GM19438 (cell line): ENCODE results near the gene ARHGAP33.
"Not testable (repeated sequence)": the region's sequence is repeated elsewhere in the genome, so short reads cannot be mapped to it uniquely, and the experiment has no call there.

ENCODE experiments used
- ATAC-seq: cut with Tn5 transposase; IDR thresholded peaks from one replicate; pipeline ENCODE4 v1.9.1; 2021; ENCODE audit warnings: low read depth; ENCODE audit not compliant: unreplicated experiment

The ARHGAP33 gene

GRCh38 chr19:35755550-35756376 is 19.6 kb upstream of the ARHGAP33 start:
- ATAC-seq: no peak

DNA sequence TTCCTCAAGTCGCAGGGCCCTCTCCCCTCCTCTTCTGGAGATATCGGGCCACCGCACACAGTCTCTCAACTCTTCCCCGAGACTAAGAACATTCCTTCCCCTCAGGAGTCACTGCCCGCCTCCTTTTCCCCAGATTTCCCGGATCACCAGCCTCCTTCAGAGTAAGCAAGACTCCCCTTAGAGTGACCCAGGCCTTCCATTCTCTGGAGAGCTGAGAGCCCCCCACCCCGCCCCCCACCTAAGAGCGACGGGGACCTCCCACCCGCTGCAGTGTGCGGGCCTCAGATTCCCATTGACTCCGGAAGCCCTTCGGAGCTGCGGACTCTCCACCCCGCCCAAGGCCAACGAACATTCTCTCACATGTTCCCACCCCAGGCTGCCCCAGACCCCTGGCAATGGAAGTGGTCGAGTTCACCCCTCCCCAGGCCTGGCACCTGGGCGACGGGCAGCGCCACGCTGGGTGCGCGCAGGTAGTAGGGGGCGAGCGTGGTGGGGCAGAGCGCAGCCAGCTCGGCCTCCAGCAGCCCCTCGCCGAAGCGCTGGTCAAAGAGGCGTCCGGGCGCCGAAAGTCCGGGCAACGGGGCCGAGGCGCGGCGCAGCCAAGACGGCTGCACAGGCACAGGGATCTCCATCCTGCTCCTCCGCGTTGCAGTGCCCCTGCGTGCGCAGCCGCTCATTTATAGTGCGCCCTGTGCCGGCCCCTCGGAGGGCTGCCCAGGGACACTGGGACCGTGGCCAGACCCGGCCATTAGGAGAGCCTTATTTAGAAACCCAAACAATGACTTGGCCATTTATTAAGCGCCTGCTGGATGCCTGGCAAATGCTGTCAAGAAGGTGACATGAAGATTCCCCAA is 18.8 kb upstream of the ARHGAP33 start, which contains the start of gene HSPB6:
HSPB6 (minus strand) TSS at position 653 of the 854 bp plus-strand sequence; CDS start at position 632, 21 bp downstream.
- no peak for ATAC-seq

- ATAC-seq: peak; percentile 4
Observed at GRCh38 chr19:35757231-35757748, 18.1 kb upstream of the ARHGAP33 start.

DNA sequence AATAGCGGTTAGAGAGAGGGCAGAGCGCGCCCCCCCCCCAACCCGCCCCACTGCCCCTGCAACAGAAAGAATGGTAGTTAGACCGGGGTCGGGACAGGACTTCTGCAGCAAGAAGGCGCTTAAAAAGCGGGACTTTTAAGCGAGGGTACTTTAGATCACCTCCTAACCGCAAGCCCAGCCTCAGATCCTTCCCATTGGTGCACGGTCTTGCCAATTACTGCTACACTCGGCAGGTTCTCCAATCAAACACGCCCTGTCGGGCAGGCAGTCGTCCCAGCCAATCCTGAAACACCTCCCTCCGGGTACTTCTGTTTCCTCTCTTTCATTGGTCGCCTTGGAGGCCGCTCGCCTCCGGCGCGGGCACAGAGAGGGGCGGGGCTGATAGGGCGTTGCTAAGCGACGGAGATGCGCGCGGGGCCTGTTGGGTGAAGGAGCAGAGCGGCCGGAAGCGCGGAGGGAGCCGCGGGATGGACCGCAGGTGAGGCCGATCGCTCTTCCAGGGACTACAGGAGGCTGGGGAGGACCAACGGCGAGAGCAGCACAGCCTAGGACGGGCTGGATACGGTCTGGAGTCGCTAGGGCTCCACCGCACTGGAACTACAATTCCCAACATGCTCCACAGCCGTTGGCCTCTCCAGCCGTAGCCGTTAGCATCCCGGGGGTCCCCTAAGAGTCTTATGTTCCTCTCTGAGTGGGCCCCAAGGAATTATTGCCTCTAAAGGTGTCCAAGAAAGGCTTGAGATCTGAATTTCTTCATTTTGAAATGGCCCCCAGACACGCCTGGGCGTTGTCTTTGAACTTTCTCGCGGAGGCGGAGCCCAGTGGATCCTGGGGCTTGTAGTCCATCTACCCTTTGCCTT is 17.4 kb upstream of the ARHGAP33 start, which contains the start of gene PROSER3:
PROSER3 (plus strand) TSS at position 428 of the 860 bp plus-strand sequence; CDS start at position 468, 40 bp downstream.
- ATAC-seq: peak; percentile 95

DNA sequence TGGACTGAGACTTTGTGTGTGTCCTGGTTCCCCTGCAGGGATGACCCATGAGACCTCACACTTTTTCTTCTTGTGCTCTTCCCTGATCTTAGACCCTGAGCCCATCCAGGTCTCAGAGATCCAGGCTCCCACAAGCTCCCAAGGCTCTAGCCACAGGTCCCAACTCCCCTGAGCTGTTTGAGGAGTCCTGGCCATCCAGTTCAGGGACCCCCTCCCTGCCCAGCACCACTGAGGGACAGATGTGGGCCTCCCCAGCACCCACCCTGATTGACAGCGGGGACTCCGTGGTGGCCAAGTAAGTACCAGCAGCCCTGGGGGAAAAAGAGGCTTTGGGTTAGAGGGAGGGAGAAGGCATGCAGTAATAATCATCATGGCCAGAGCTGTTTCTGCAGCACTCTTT is 15.7 kb upstream of the ARHGAP33 start:
- no peak for ATAC-seq

GRCh38 chr19:35760711-35761349 is 14.5 kb upstream of the ARHGAP33 start:
- no peak for ATAC-seq

DNA sequence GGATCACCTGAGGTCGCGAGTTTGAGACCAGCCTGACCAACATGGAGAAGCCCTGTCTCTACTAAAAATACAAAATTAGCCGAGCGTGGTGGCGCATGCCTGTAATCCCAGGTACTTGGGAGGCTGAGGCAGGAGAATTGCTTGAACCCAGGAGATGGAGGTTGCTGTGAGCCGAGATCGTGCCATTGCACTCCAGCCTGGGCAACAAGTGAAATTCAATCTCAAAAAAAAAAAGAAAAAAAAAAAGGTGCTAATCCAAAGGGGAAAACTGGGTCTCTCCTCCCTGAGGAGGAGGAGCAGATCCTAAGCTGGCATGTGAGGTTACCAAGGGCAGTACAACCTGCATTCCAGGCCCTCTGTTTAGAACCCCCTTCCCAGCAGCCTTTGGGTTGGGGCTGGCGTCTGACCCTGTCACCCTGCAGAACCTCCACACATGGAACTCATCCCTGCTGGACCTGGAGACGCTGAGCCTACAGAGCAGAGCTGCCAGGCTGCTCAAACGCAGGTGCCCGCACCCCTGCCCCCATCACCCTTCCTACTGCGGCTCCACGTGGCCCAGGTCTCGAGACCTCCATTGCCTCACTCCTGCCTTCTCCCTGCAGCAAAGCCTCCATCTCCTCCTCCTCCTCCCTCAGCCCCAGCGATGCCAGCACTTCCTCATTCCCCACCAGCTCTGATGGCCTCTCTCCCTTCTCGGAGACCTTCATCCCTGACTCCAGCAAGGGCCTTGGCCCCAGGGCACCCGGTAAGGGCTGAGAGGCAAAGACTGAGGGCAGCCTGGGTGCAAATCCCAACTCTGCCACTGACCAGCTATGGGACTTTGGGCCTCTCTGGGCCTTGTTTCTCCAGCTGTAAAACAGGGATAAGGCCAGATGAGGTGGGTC is 10.7 kb upstream of the ARHGAP33 start:
- ATAC-seq: no peak

GRCh38 chr19:35766571-35767104 is 8.7 kb upstream of the ARHGAP33 start:
- no peak for ATAC-seq

DNA sequence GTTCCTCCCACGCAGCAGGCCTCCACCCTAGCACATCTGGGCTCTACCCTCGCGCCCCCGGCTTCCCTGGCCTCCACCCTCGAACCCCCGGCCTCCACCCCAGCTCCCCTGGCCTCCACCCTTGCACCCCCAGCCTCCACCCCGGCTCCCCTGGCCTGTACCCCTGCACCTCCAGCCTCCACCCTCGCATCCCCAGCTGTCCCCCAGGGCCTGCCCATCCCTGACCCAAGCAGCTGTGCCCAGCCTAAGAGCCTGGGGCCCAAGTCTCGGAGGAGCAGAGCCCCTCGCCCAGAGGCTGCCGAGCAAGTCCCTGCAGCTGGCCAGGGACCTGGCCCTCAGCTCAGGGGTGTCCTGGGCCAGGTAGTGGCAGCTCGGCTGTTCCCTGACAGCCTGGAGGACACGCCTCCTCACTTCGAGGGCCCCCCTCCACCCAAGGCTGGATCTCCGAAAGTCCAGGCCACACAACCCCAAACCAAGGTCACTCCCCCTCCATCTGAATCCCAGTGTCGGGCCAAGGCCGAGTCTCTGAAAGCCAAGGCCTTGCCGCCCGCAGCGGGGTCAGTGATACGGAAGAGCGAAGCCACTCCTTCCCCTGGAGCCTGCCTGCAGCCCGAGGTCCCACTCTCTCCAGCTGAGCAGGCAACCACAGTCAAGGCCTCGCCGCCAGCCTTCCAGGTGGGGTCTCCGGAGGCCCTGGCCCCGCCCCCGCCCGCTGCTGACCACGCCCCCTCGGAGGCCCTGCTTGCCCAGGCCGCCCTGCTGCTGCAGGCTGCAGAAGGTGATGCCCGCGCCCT is 7.9 kb upstream of the ARHGAP33 start:
- no peak for ATAC-seq

DNA sequence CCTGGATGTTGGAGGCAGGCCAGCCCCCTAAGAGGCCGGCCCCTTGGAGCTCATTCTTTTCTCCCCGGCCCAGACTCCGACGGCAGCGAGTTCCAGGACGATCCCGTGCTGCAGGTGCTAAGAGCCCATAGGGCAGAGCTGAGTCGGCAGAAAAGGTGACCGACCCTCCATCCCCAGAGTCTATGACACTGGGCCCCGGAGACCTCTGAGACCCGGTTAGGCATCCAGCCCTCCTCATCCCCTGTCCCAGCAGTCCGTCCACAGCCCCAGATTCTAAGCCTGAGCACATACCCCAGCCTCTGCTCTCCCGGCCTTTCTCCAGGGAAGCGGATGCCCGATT is 7.3 kb upstream of the ARHGAP33 start:
- ATAC-seq: no peak

DNA sequence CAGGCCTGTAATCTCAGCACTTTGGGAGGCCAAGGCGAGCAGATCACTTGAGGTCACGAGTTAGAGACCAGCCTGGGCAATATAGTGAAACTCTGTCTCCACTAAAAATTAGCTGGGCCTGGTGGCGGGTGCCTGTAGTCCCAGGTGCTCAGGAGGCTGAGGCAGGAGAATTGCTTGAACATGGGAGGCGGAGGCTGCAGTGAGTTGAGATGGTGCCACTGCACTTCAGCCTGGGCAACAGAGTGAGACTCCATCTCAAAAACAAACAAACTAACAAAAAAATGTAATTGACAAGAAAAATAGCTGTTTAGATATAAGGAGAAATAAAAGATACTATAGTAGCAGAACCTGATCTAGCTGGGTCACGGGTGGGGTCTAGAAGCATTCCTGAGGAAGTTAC is 3.0 kb upstream of the ARHGAP33 start:
- not testable (repeated sequence) for ATAC-seq

- no peak for ATAC-seq
Observed at GRCh38 chr19:35773020-35773806, 2.2 kb upstream of the ARHGAP33 start.

GRCh38 chr19:35774274-35775045 is 904 bp upstream of the ARHGAP33 start:
- no peak for ATAC-seq

DNA sequence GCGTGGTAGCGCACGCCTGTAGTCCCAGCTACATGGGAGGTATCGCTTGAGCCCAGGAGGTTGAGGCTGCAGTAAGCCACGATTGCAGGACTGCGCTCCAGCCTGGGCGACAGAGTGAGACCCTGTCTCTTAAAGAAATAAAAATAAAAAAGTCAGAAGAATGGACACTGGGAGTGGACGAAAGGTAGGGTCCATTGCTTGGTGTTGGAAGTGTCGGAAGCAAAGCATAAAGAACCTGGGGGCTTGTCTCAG is 392 bp upstream of the ARHGAP33 start:
- ATAC-seq: no peak

DNA sequence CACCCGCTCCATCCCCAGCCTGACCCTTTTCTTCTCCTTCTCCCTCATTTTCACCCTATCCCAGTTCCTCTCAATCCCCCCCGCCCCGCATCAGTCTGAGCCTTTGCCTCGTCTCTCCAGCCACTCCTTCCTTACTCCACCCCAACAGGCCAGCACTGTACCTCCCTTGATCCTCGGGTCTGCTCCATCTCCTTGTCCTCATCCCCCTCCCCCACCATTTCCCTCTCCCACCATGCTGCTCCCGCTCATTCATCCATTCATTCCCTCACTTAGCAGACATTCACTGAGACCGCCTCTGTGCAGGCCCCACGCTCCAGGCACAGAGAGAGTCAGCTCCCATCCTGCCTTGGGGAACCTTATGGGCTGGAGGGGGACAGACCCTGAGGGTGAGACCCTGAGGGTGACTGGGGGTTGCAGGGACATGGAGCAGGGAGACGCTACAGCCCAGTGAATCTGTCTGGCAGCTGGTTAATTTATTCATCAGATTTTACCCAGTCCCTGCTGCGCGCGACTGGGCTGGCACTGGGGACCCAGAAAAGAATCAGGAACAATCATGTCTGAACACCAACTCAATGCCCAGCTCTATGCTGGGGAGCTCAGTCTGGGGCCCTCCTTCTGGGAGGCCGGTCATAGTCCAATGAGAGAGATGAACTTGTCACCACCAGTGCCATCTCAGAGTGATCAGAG is 881 bp downstream of the ARHGAP33 start:
- no peak for ATAC-seq
